HG03159 (cell line): ENCODE results near the gene BLMH.
"Not testable (repeated sequence)": the region's sequence is repeated elsewhere in the genome, so short reads cannot be mapped to it uniquely, and the experiment has no call there.

Experiments
- ATAC-seq: cut with Tn5 transposase; IDR thresholded peaks from one replicate; pipeline ENCODE4 v1.9.1; 2021; ENCODE audit warnings: mild to moderate bottlenecking, moderate library complexity; ENCODE audit not compliant: unreplicated experiment

BLMH gene

DNA sequence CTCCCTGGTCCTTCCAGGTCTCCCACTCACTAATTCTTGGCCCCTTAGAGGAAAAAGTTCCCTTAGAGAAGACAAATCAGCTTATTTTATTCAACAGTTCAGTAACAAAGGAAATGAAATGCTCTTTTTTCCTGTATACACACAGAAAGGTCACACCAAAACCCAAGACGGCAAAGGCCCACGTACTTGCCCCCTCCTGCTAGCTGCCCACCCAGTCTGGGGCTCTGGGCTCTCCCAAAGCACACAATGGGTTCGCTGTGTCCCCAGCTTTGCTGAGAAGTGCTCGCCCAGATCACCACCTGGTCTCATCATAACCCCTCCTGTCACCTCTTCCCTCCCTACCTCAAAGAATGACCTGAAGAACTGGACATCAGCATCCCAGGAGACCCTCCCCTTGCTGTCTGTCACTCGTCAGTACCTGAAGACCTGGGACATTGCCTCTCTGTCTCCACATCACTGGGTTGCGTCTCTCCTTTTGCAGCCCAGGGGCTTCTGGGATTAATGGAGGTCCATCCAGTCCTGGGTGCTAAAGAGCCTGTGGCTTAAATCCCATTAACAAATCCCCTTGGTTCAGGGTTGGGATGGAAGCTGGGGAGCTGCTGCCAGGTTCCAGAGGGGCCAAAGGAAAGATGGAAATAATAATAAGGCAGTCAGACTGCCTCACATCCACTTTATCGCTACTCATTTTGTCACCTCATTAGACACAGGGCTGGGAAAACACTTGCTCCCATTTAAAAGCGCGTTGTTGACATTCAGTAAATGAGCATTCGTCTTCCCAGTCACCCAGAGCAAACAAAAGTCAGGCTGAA is 59.5 kb downstream of the BLMH start:
- ATAC-seq, result no peak

DNA sequence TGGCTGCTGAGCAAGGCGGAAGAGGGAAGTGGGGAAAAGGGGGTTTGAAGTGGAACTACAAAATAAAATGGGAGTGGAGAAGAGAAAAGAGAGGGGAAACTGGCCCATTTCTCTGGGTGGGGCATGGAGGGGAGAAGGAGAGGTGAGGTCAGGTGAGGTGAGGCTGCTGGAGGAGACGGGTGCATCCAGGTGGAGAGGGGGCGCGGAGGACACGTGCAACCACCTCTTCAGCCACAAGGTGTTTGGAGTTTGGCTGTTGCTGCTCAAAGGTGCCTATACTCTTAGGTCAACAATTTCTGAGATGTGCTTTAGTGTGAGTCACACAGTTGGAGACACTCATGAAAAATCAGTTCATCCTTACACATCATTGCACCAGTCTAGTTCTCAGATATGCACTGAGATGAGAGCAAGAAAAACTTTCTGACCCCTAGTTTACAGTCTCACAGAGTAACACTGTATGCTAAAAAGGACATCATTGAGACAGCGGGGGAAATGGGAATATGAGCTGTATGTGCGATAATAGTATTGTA is 61.1 kb downstream of the BLMH start:
- no peak for ATAC-seq

DNA sequence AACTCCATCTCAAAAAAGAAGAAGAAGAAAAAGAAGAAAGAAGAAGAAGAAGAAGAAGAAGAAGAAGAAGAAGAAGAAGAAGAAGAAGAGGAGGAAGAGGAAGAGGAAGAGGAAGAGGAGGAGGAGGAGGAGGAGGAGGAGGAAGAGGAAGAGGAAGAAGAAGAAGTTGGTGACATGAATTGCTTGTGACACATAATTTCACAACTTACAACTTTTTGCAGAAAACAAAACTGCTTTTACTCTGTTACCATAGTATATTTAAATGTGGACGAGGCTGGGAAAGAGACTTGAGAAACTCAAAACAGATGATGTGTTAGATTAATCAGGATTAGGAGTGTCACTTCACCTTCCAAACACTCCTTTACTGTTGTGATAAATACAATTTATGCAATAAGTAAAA is 61.7 kb downstream of the BLMH start:
- not testable (repeated sequence) for ATAC-seq

DNA sequence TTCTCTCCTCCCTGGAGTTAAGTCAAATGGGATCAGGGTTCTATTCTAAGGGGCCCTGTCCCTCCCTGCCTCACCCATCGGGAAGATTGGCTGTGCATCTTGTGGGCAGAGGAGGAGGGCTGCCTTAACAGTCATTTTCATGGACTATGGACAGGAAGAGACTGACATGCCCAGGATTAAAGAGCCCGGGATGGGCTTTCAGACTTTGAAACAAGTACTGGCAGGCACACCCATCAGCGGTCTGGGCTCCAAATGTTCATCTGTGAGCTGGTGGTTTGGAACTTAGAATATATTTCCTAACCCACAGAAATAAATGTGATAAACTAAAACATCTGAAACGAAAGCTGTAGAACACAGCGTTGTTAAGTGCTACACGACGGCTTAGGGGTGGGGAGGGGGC is 62.7 kb downstream of the BLMH start:
- ATAC-seq, result no peak

DNA sequence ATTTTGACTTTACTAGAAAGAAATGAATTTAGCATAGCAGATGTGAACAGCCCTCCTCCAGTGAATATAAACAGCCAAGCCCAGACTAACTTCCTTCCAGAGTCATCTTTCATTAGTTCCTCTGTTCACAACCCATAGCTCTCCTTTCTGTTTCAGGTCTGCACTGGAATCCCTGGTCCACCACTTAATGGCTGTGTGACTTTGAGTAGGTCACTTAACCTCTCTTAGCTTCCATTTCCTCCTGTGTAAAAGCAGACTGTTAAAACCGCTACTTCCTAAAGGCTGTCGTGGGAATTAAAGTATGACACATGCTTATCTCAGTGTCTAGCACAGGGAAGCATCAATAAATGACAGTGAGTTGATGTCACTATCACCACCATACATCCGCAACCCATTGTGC is 63.7 kb downstream of the BLMH start:
- no peak for ATAC-seq

DNA sequence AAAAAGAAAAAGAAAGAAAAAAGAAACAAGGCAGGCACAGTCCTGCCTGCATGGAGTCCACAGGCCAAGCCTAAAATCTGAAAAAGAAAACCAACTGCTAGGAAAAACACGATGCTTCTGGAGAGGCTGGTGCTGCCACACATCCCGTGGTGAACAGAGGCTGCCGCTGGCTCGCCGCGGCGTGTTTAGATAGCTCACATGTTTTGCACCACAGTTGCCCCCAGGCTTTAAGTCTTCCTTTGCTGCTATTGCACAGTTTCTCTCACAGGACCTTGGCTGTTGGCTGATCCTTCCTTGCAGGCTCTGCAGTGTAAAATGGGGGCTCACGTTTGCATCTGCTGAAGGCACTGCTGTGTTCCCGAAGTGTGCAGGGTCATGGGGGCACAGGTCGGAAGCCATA is 64.9 kb downstream of the BLMH start:
- no peak for ATAC-seq

DNA sequence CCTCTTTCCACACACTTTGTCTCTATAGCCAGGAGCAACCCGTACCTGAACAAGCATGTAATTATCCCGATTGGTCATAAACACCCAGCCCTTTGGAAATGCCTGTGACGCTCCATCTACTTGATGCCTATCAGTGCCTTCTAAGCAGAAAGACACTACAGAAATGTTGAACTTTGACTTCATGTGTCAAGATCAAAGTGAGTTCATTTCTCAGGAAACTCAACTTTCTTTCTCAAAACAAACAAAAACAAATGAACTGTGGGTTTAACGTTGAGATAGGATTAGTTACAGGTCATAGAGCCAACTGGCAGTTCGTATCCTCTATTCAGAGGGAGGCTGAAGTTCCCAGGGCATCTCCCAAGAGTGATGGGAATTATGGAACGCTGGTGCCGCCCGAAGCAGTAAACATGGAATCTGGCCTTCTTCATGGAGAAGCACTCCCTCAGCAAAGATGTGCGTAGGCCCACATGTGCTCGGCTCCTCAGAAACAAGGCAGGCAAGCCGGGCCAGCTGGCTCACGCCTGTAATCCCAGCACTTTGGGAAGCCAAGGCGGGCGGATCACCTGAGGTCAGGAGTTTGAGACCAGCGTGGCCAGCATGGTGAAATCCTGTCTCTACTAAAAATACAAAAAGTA is 65.7 kb downstream of the BLMH start:
- no peak for ATAC-seq

DNA sequence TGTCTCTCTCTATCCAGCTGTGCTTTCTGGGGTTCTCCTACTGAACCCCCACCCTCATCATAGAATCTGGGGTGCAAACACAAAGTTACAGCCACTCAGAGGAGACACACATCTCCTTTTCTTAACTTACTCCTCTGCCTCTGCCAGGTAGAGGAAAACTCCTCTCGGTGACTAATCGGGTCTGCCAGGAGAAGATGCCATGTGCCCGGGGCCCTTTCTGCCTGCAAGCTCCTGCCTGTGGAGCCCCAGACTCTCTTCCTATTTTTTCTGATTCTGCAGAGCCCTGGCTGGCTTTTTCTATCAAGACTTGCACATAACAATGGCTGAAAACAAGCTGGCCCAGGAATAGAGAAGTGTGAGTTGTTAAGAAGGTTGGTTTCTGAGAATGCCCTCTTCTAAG is 66.6 kb downstream of the BLMH start:
- ATAC-seq, result no peak

DNA sequence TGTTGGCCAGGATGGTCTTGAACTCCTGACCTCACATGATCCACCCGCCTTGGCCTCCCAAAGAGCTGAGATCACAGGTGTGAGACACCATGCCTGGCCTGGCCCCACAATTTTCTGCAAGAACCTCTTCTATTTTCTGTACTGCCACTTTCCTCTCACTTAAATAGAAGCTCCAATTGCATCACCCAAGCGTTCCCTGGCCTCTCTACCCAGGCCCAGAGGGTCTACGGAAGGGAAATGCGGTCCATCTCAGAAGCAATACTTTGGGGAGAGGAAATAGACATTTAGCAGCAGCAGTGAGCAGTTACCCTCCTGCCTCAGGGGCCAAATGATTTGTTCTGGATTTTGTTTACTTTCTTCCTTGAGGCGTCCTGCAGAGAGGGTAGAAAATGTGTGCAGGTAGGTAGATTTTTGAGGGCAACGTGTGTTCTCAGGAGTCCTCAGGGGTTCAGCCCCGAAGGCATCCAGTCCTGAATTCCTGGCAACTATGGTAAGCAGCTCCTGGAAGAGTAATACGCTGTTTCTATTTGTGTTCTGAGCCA is 67.3 kb downstream of the BLMH start:
- no peak for ATAC-seq

DNA sequence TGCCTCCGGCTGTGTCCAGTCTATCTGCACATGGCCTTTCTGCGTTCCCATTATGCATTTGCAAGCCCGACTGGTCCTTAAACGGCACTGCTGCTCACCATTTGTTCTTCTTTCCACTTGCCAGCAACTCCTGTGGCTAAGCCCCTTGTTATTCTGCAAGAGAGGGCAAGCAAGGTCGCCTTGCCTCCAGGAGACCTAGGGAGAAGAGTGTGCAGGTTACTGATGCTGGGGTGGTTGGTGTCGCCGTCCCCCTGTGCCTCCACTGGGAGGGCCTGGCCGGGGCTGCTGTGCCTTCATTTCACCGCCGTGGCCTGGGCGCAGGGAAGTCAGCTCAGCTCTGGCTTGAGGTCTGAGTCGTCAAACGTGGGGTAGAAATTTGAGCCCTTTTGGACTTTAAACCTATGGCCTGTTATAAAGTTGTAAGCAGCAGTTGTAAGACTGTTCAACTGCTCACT is 69.0 kb downstream of the BLMH start:
- ATAC-seq, result no peak

DNA sequence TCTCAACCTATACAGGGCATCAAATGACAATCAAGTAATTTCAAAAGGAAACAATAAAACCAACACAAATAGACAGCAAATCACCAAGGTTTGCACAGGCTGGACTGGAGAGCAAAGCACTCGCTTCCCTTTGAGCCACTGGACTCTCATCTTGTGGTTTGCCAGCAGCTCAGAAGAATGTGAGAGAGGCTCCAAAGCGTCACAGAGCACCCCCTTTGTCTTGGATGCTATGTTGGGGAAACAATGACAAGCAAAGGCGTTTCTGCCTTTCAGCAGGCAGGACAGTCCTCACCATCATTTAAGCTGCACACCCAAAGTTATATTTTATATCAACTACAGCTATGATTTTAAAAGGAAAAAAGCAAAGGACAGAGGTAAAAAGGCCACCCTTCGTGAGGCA is 69.5 kb downstream of the BLMH start:
- no peak for ATAC-seq

DNA sequence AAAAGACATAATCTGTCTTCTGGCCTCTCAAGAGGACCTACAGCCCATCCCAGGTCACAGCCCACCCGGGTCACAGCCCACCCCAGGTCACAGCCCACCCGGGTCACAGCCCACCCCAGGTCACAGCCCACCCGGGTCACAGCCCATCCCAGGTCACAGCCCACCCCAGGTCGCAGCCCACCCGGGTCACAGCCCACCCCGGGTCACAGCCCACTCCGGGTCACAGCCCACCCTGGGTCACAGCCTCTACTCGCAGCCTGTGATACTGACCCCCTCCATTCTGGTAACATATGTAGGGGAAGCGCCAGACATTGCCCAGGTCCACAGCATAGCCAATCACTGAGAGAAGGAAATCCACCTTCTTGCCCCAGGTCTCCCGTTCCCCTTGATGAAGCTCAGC is 70.4 kb downstream of the BLMH start:
- no peak for ATAC-seq

DNA sequence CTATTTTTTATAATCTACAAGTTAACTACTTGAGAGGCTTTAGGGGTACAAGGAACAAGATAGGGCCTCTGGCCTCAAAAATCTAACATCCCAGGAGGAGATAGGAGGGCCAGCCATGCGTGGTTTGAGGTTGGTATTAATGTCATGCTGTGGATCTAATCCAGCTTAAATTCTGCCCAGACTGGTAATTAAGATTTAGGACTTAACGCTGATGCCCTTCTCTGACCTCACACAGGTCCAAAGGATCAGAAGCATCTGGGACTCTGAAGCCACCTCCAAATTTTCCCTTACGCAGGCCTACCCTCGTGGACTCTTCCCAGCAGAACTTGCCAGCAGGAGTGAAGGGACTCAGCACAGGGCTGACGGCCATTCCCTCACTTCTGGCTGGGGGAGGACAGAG is 71.3 kb downstream of the BLMH start:
- ATAC-seq, result no peak

DNA sequence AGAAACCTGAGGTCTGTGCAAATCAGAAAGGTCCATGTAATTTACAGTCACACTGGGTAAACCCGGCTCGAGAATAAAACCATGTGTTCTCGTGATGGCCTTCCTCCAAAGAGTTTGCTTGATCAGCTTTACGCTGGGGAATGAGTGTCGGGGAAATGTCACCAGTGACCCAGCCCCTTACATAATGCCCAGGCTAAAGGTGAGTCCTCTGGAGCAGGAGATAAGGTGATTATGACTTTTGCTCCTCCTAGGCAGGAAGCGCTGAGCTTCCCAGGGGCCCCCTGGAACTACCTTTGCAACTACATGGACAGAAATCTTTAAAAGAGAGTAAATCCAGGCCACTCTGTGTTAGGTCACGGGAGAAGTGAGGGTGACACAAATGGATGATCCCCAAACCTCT is 71.9 kb downstream of the BLMH start:
- no peak for ATAC-seq

DNA sequence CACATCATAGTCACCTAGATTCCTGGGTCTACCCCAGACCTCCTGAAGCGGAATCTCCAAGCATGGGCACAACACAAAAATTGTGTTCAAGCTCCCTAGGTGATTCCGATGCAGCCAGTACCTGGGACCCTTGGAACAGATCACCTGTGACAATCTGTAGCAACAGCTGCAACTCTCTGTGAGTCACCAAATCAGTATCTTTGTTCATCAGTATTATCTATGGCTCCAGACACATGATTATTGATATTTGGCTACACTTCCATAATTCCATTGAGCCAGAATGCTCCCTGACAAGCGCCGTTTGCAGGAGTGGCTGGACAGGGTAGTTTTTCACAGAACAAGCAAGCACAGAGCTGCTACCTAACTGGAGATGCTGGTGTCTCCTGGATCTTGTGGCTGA is 72.4 kb downstream of the BLMH start:
- ATAC-seq, result no peak

DNA sequence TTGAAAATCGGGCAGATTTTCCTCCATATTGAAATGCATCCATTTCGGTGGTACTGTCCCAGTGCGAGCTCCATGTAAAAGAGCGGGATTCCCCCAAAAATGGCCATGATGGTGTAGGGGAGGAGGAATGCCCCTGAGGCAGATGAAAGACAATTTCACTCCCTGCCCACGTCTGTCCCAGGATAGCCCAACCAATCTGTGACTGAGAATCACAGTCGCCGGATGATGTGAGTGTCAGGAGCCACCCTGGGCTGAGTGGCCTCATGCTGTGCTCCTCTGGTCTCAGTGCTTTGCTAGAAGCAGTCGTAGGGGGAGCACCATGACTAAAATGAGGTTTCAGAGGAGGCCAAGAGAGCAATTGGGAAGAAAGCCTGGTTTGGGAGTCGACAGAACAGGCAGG is 72.9 kb downstream of the BLMH start:
- no peak for ATAC-seq

DNA sequence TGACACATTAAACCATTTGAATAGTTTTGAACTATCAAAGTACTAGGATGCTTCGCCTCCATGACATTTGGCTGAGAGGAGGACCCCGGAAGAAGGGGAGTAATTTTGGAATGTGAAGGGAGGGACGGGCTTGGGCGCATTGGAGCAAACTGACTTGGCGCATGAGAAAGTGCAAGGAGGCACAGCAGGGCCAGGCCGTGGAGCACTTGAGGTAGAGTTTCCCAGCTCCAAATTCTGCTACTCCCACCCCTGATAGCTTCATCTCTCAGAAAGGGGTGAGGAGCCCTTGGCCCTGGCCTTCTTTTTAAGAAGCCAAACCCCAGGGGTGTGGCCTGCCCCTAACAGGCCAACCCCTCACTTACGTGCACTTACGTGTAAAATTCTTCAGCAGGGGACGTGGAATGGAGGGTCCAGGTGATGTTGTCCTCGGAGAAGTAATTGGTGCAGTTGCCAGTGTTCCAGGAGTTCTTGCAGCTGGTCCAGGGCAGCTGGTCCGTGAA is 73.9 kb downstream of the BLMH start:
- no peak for ATAC-seq

DNA sequence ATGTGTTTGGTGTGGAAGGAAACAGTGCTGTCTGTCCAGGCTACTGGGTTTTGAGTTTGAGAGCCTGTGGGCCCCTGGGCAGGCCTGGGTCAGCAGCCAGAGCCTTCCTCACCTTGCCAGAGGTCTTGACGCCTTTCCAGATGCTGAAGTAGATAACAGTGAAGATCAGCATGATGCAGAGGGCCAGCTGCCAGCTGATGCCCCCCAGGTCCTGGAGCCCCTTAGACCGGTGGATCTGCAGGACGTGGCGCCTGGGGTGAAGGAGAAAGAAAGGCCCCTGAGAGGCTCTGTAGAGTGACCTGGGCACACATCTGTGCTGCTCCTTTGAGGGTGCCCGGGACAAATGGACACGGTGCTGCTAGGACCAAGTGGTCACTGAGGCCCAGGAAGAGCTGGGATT is 74.7 kb downstream of the BLMH start:
- ATAC-seq, result no peak

DNA sequence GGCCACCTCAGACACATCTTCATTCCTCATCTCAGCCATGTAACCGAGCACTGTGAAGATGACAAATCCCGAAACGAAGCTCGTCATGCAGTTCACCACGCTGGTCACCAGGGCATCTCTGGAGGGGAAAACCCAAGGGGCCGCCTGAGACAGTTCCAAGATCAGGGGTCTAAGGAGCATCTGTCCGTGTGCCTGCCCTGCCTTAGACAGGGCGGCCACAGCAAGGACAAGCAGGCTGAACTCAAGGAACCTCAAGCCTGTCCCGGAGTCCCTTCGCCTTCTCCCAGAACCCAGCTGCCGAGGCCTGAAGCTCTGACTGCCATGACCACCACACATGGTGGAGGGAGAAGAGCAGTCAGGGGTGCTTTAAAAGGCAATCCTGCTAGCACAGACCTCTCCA is 79.0 kb downstream of the BLMH start:
- ATAC-seq, result no peak

DNA sequence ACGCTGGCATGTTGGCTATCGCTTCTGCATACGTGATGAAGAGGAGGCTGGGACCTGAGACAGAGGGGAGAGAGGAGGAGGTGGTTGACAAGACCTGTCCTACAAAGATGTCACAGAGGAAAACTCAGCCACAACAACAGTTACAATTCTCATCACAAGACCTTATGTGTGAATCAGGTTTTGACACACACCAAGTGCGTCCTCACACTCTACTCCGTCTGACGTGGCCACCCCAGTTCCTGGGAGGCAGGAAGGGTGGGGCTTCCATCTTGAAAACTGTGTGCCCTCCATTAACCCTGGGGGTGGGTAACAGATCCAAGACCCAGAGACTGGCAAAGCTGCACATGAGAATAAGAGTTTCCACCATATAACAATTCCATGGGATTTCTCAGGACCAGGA is 80.4 kb downstream of the BLMH start:
- no peak for ATAC-seq

DNA sequence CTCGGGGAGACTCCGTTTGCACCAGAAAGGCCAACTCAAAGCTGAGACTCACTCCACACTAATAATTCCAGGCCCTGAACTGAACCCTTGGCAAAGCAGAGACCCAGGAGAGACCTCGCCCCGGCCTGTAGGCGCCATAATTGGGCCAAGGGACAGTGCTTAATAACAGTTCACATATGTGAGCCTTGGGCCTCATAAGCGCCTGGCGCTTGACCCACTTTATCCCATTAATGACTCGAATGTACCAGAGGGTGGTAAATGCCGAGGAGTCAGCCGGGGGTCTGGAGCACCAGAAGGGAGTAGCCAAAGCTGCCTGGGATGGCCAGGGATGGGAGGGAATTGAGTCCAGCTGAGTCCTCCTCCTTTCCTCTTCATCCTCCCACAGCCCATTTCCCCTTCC is 80.8 kb downstream of the BLMH start:
- ATAC-seq, result no peak

DNA sequence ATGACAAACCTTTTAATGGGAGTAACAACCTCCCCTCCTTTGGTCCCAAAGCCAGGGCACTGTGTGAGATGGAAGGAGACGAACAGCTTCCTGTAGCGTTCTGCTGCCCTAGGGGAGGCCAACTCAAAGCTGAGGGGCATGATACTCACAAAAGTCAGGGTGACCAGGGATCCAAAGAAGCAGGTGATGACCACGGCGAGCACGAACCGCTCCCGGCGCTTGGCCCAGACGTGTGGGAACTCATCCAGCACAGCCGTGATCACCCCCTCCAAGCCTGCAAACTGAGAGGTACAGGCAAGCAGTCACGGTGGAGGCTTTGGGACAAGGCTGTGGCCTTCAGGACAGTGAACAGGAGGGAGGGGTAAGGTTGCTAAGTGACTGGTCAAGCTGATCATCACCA is 81.4 kb downstream of the BLMH start:
- ATAC-seq, result no peak
